B cell (primary cell): Measurements from ENCODE around the gene NR2E3. TPM values are rescaled to one million over a fixed set of nuclear protein-coding genes. Genes with fewer than 3 reads are reported as not detected.

Source experiments
- ATAC-seq: fragments of 200-7000 bp; cut with Tn5 transposase; one replicate; pipeline ENCODE4 v1.10.0; 2021; ENCODE audit warnings: low read depth, mild to moderate bottlenecking, moderate number of reproducible peaks, moderate library complexity
- CTCF ChIA-PET: fragments of 350-600 bp; sonication (Branson Sonifier 250); formaldehyde crosslinking; loops from one replicate; lab custom pipeline; 2021; ENCODE audit warnings: antibody characterized with exemption, inconsistent platforms; lab: Charles Lee
- POLR2A ChIA-PET: fragments of 350-600 bp; sonication (Branson Sonifier 250); formaldehyde crosslinking; loops from one replicate; lab custom pipeline; 2021; ENCODE audit warnings: antibody characterized with exemption; lab: Charles Lee
- DNase-seq: peaks from one replicate; pipeline ENCODE4 v3.0.0; 2013
- H2AFZ ChIP-seq: 2 replicates; pipeline ENCODE4 v1.6.1; 2012; ENCODE audit warnings: mild to moderate bottlenecking, low read depth, low read length; ENCODE audit not compliant: insufficient read depth, poor library complexity, severe bottlenecking
- H3K27ac ChIP-seq, 2 donors: 1 replicate in 1 of 2; 2 replicates in 1 of 2; pipeline ENCODE4 v1.5.1; 2012 to 2013; ENCODE audit warnings: low read length in 2 of 2, mild to moderate bottlenecking in 2 of 2, moderate library complexity in 1 of 2
- H3K27me3 ChIP-seq, 4 experiments: fragments of 200-600 bp in 1 of 4; sonication (generic) in 1 of 4; replicated peaks in 1 of 4; 1 replicate in 2 of 4; 2 replicates in 2 of 4; pipeline versions ENCODE4 v1.6.1 to v1.7.0; 2013 to 2016; ENCODE audit warnings: low read length in 3 of 4, mild to moderate bottlenecking in 2 of 4, mixed read lengths in 1 of 4, moderate library complexity in 1 of 4; ENCODE audit not compliant: insufficient read depth in 4 of 4, control insufficient read depth in 3 of 4; ENCODE audit errors: control extremely low read depth in 1 of 4
- H3K36me3 ChIP-seq, 2 experiments: replicated peaks in 1 of 2; 1 replicate in 1 of 2; 2 replicates in 1 of 2; pipeline versions ENCODE4 v1.6.1 to v1.7.1; 2013; ENCODE audit warnings: low read length in 1 of 2; ENCODE audit not compliant: insufficient read depth in 2 of 2, control insufficient read depth in 1 of 2; ENCODE audit errors: control extremely low read depth in 1 of 2, extremely low read depth in 1 of 2
- H3K4me1 ChIP-seq, 2 donors: fragments of 200-600 bp in 1 of 2; sonication (generic) in 1 of 2; 1 replicate in 1 of 2; 2 replicates in 1 of 2; pipeline versions ENCODE4 v1.5.1 to v1.6.1; 2013 to 2017; ENCODE audit warnings: low read length in 2 of 2; ENCODE audit not compliant: control insufficient read depth in 2 of 2, insufficient read depth in 2 of 2
- H3K4me2 ChIP-seq: replicated peaks from 2 replicates; pipeline ENCODE3; 2012; ENCODE audit warnings: mild to moderate bottlenecking, low read depth, low read length; ENCODE audit not compliant: poor library complexity, severe bottlenecking
- H3K4me3 ChIP-seq, 5 experiments: fragments of 200-600 bp in 1 of 5; sonication (generic) in 1 of 5; 1 replicate in 3 of 5; 2 replicates in 2 of 5; pipeline versions ENCODE4 v1.5.1 to v1.7.0; 2011 to 2016; ENCODE audit warnings: low read length in 4 of 5, mild to moderate bottlenecking in 4 of 5, low read depth in 2 of 5, control low read depth in 1 of 5, moderate library complexity in 1 of 5; ENCODE audit not compliant: insufficient read depth in 1 of 5; ENCODE audit errors: control extremely low read depth in 1 of 5, extremely low read depth in 1 of 5
- H3K79me2 ChIP-seq: fragments of 200-600 bp; sonication (generic); one replicate; pipeline ENCODE4 v1.6.0; 2016; ENCODE audit warnings: low read length; ENCODE audit not compliant: control insufficient read depth, insufficient read depth
- H3K9ac ChIP-seq: fragments of 200-600 bp; sonication (generic); 2 replicates; pipeline ENCODE4 v1.6.1; 2017; ENCODE audit warnings: mild to moderate bottlenecking, low read length, moderate library complexity
- H3K9me3 ChIP-seq, 3 donors: one replicate each; pipeline versions ENCODE4 v1.6.1 to v1.7.1; 2013; ENCODE audit warnings: low read length in 2 of 3; ENCODE audit not compliant: control insufficient read depth in 2 of 3, insufficient read depth in 1 of 3; ENCODE audit errors: control extremely low read depth in 1 of 3
- H4K20me1 ChIP-seq: 2 replicates; pipeline ENCODE4 v1.6.0; 2012; ENCODE audit warnings: mild to moderate bottlenecking, low read length; ENCODE audit not compliant: insufficient read depth, control insufficient read depth, poor library complexity, severe bottlenecking
- H3K27ac Mint-ChIP-seq: one replicate; pipeline ENCODE4 v1.8.0; 2021; ENCODE audit warnings: mixed read lengths
- H3K27me3 Mint-ChIP-seq: one replicate; pipeline ENCODE4 v1.8.0; 2021; ENCODE audit warnings: mixed read lengths
- H3K4me1 Mint-ChIP-seq: one replicate; pipeline ENCODE4 v1.8.0; 2021; ENCODE audit warnings: mixed read lengths
- H3K4me3 Mint-ChIP-seq: one replicate; pipeline ENCODE4 v1.8.0; 2021; ENCODE audit warnings: mixed read lengths
- H3K9me3 Mint-ChIP-seq: one replicate; pipeline ENCODE4 v1.8.0; 2022; ENCODE audit warnings: mixed read lengths; ENCODE audit not compliant: insufficient read depth
- EZH2 ChIP-seq: IDR thresholded peaks from 2 replicates; pipeline ENCODE4 v1.6.1; 2012; ENCODE audit warnings: borderline replicate concordance, low read depth, mild to moderate bottlenecking, moderate library complexity, low read length; ENCODE audit not compliant: insufficient read depth, poor library complexity, severe bottlenecking
- WGBS: methylation state at CpG from one replicate; pipeline ENCODE4 v1.1.5; 2013; ENCODE audit warnings: missing lambda C conversion rate; ENCODE audit not compliant: insufficient coverage; 5-methylcytosine and 5-hydroxymethylcytosine counted together
- intact Hi-C: fragments of 100-400 bp; cut with micrococcal nuclease; formaldehyde crosslinking; loops from one replicate; pipeline ENCODE4 v1.10.0; 2022
- polyA minus RNA-seq: library from RNA; depleted of rRNA, polyadenylated mRNA; stranded (reverse); fragments of >200 nt; gene quantifications from 2 replicates; pipeline ENCODE4 v1.2.3, GENCODE V29; 2012
- polyA plus RNA-seq: library from polyadenylated mRNA; depleted of rRNA; stranded (reverse); fragments of >200 nt; gene quantifications from 2 replicates; pipeline ENCODE4 v1.2.3, GENCODE V29; 2012
- total RNA-seq, 2 donors: library from RNA; stranded (reverse); fragments of 120-200 nt in 1 of 2; gene quantifications; 1 replicate in 1 of 2; 2 replicates in 1 of 2; pipeline versions ENCODE4 v1.2.3 to v1.2.4, GENCODE V29; 2013 to 2022
- TF ChIP-seq, protein P1 (sequence below): fragments of 200-600 bp; IDR thresholded peaks from one replicate; pipeline ENCODE4 v1.8.0; 2022; ENCODE audit warnings: antibody characterized with exemption, mild to moderate bottlenecking

The NR2E3 gene
- total RNA-seq (not detected in 2 replicates), polyA plus RNA-seq (not detected in 2 replicates), polyA minus RNA-seq (not detected in 2 replicates)
- 0.09 TPM for total RNA-seq (2013)

- H3K27ac Mint-ChIP-seq: no peak within 1 kb of the TSS
- H3K4me3 Mint-ChIP-seq: no peak within 1 kb of the TSS
- Histone ChIP-seq H3K4me3 (no peak within 1 kb of the TSS), H3K36me3 (no peaks in the 10 kb centered on the region), H3K4me1 (no peaks in the 10 kb centered on the region), H3K27me3 (no peaks in the 10 kb centered on the region), H3K4me2 (no peak within 1 kb of the TSS), H3K9me3 (no peaks in the 10 kb centered on the region), H4K20me1 (no peaks in the 10 kb centered on the region), H3K79me2 (no peaks in the 10 kb centered on the region), H3K27ac (no peak within 1 kb of the TSS), H3K9ac (no peak within 1 kb of the TSS), H2AFZ (no peak within 1 kb of the TSS)
- H3K4me1 Mint-ChIP-seq: no peaks in the 10 kb centered on the region
- DNase-seq: no peak
- no peak for ATAC-seq
- WGBS: 89% methylated on average over 13 of the region's 16 CpGs
- TF ChIP-seq, protein P1, sequence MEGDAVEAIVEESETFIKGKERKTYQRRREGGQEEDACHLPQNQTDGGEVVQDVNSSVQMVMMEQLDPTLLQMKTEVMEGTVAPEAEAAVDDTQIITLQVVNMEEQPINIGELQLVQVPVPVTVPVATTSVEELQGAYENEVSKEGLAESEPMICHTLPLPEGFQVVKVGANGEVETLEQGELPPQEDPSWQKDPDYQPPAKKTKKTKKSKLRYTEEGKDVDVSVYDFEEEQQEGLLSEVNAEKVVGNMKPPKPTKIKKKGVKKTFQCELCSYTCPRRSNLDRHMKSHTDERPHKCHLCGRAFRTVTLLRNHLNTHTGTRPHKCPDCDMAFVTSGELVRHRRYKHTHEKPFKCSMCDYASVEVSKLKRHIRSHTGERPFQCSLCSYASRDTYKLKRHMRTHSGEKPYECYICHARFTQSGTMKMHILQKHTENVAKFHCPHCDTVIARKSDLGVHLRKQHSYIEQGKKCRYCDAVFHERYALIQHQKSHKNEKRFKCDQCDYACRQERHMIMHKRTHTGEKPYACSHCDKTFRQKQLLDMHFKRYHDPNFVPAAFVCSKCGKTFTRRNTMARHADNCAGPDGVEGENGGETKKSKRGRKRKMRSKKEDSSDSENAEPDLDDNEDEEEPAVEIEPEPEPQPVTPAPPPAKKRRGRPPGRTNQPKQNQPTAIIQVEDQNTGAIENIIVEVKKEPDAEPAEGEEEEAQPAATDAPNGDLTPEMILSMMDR: no peak
- TF ChIP-seq EZH2: no peak
- POLR2A ChIA-PET: no interaction called here
- intact Hi-C loops: no loop called here
- CTCF ChIA-PET: no interaction called here
- H3K27me3 Mint-ChIP-seq: no peaks in the 10 kb centered on the region
- H3K9me3 Mint-ChIP-seq: no peaks in the 10 kb centered on the region
These were observed at the start of gene NR2E3 for GRCh38 chr15:71810256-71811035. Gene NR2E3, plus strand, starts transcription at chr15:71810554. Its CDS starts 190 bp downstream, at chr15:71810744.

- no peaks in the 10 kb centered on the region for H3K4me1 ChIP-seq
- no peaks in the 10 kb centered on the region for H3K27me3 ChIP-seq
- Mint-ChIP-seq H3K9me3 (peaks cover 3% of the 10 kb centered on the region), H3K4me3 (no peak overlapping the region), H3K27me3 (peaks cover 5% of the 10 kb centered on the region), H3K27ac (no peak overlapping the region), H3K4me1 (no peaks in the 10 kb centered on the region)
- POLR2A ChIA-PET: no interaction called here
- H2AFZ ChIP-seq: no peak overlapping the region
- peaks cover 0 to 6% (median 3%) of the 10 kb centered on the region in 3 donors for H3K9me3 ChIP-seq
- H3K4me3 ChIP-seq: no peak overlapping the region
- no peak overlapping the region for H3K4me2 ChIP-seq
- DNase-seq (no peak), ATAC-seq (no peak)
- CTCF ChIA-PET: no interaction called here
- no CpG with 5 or more reads among the region's 1 CpG for WGBS
- H4K20me1 ChIP-seq: no peaks in the 10 kb centered on the region
- no peaks in the 10 kb centered on the region for H3K36me3 ChIP-seq
- no peak overlapping the region for H3K27ac ChIP-seq
- TF ChIP-seq EZH2: no peak
- TF ChIP-seq, protein P1: no peak
- H3K9ac ChIP-seq: no peak overlapping the region
- no peaks in the 10 kb centered on the region for H3K79me2 ChIP-seq
- intact Hi-C loops: no loop called here
These were observed 49.5 kb upstream of the NR2E3 start for GRCh38 chr15:71760852-71761251.
